CD4-positive, alpha-beta memory T cell (primary cell): ENCODE results near the gene QPCTL. TPM values are rescaled to one million over a fixed set of nuclear protein-coding genes. Genes with fewer than 3 reads are reported as not detected.
"Not testable (repeated sequence)": the region's sequence is repeated elsewhere in the genome, so short reads cannot be mapped to it uniquely, and the experiment has no call there.

ENCODE experiments used
- CTCF ChIA-PET: fragments of 350-600 bp; sonication (Branson Sonifier 250); formaldehyde crosslinking; loops from one replicate; lab custom pipeline; 2021; ENCODE audit warnings: inconsistent platforms; ENCODE audit not compliant: partially characterized antibody; lab: Charles Lee
- POLR2A ChIA-PET: fragments of 350-600 bp; sonication (Branson Sonifier 250); formaldehyde crosslinking; loops from one replicate; lab custom pipeline; 2021; ENCODE audit not compliant: partially characterized antibody; lab: Charles Lee
- DNase-seq, 5 donors: peaks; one replicate each; pipeline versions ENCODE4 v3.0.0 to v3.0.0-alpha.2; 2020 to 2022; ENCODE audit warnings: mixed read lengths in 1 of 5
- H3K27ac ChIP-seq: one replicate; pipeline ENCODE4 v1.7.0; 2013; ENCODE audit warnings: low read depth, low read length
- H3K27me3 ChIP-seq: 2 replicates; pipeline ENCODE4 v1.7.0; 2013; ENCODE audit warnings: mild to moderate bottlenecking, low read length, moderate library complexity; ENCODE audit not compliant: insufficient read depth
- H3K36me3 ChIP-seq: 2 replicates; pipeline ENCODE4 v1.7.0; 2013; ENCODE audit warnings: mild to moderate bottlenecking, low read length, moderate library complexity; ENCODE audit not compliant: insufficient read depth
- H3K4me1 ChIP-seq: 2 replicates; pipeline ENCODE4 v1.7.0; 2013; ENCODE audit warnings: mild to moderate bottlenecking, low read length, moderate library complexity; ENCODE audit not compliant: insufficient read depth
- H3K4me3 ChIP-seq, 2 donors: one replicate each; pipeline ENCODE4 v1.7.0; 2013; ENCODE audit warnings: low read length in 2 of 2, mild to moderate bottlenecking in 1 of 2
- H3K9me3 ChIP-seq, 2 donors: one replicate each; pipeline ENCODE4 v1.7.0; 2013; ENCODE audit warnings: low read length in 2 of 2, control low read depth in 1 of 2; ENCODE audit not compliant: control insufficient read depth in 1 of 2
- H3K27ac Mint-ChIP-seq, 7 donors: one replicate each; pipeline ENCODE4 v1.8.0; 2020 to 2021; ENCODE audit warnings: mixed read lengths in 7 of 7, mild to moderate bottlenecking in 6 of 7, inconsistent platforms in 3 of 7, moderate library complexity in 3 of 7
- H3K27me3 Mint-ChIP-seq, 2 donors: one replicate each; pipeline ENCODE4 v1.8.0; 2020 to 2021; ENCODE audit warnings: mixed read lengths in 2 of 2
- H3K36me3 Mint-ChIP-seq, 2 donors: one replicate each; pipeline ENCODE4 v1.8.0; 2020 to 2021; ENCODE audit warnings: mixed read lengths in 2 of 2, inconsistent platforms in 1 of 2, mild to moderate bottlenecking in 1 of 2
- H3K4me1 Mint-ChIP-seq, 4 donors: one replicate each; pipeline ENCODE4 v1.8.0; 2020 to 2021; ENCODE audit warnings: mixed read lengths in 4 of 4, mild to moderate bottlenecking in 1 of 4
- H3K4me3 Mint-ChIP-seq, 8 donors: one replicate each; pipeline ENCODE4 v1.8.0; 2020 to 2021; ENCODE audit warnings: mixed read lengths in 8 of 8, mild to moderate bottlenecking in 7 of 8, moderate library complexity in 6 of 8, inconsistent platforms in 3 of 8
- H3K9me3 Mint-ChIP-seq, 8 donors: one replicate each; pipeline ENCODE4 v1.8.0; 2020 to 2021; ENCODE audit warnings: mixed read lengths in 8 of 8, mild to moderate bottlenecking in 5 of 8, inconsistent platforms in 3 of 8, moderate library complexity in 1 of 8
- intact Hi-C: fragments of 100-400 bp; cut with micrococcal nuclease; formaldehyde crosslinking; loops from one replicate; pipeline ENCODE4 v1.15.1; 2023
- polyA plus RNA-seq, 2 donors: library from polyadenylated mRNA; unstranded; fragments of 300-500 nt; fragmentation: Illumina TruSeq; gene quantifications; one replicate each; pipeline ENCODE4 v1.2.3, GENCODE V29; 2021
- total RNA-seq, 2 experiments: library from RNA; stranded (reverse); gene quantifications; one replicate each; pipeline ENCODE4 v1.2.3, GENCODE V29; 2021

The QPCTL gene
- total and polyA plus RNA-seq, 4 experiments from 2014 or later: 0.94 to 11.4 (median 6.1) TPM

- Mint-ChIP-seq H3K9me3 (no peaks in the 10 kb centered on the region), H3K4me1 (peaks cover 10 to 26% (median 17%) of the 10 kb centered on the region in 4 donors), H3K36me3 (peaks cover 0 to 2% of the 10 kb centered on the region in 2 donors), H3K27me3 (peaks cover 0 to 8% of the 10 kb centered on the region in 2 donors), H3K27ac (peak overlapping the region in 2 of 7 donors; percentile 31 to 63), H3K4me3 (peak overlapping the region; percentile 65 to 84 (median 77))
- DNase-seq: peak; percentile 42 to 71 (median 46)
- POLR2A ChIA-PET: interaction anchor here (0.8 to 8.6 kb wide), 7 partner anchors 8 to 53 kb away, joined by 3 to 57 read pairs (median 5); partner anchors contain the start of genes GIPR, QPCTL and SNRPD2
- CTCF ChIA-PET: interaction anchor here (1.0 to 7.8 kb wide), 7 partner anchors 11 to 122 kb away, joined by 3 to 110 read pairs (median 5); partner anchors contain the start of genes QPCTL and SNRPD2
- intact Hi-C loops: loop anchor here (1.0 kb wide), 1 partner anchor 15 kb away; the partner anchor contains the start of gene QPCTL
- H3K36me3 ChIP-seq: no peaks in the 10 kb centered on the region
- H3K4me1 ChIP-seq: peaks cover 22% of the 10 kb centered on the region
- no peaks in the 10 kb centered on the region for H3K9me3 ChIP-seq
- H3K27ac ChIP-seq: no peak overlapping the region
- H3K27me3 ChIP-seq: no peaks in the 10 kb centered on the region
- peak overlapping the region in 1 of 2 donors; percentile 55 for H3K4me3 ChIP-seq
These were observed 15.6 kb upstream of the QPCTL start for GRCh38 chr19:45676851-45677263.

GRCh38 chr19:45677351-45678230 lies 14.9 kb upstream of the QPCTL start:
- peak overlapping the region in 1 of 2 donors; percentile 27 for H3K4me3 ChIP-seq
- H3K27ac Mint-ChIP-seq: peak overlapping the region in 6 of 7 donors; percentile 69 to 91 (median 74)
- no peak overlapping the region for H3K27ac ChIP-seq
- no peaks in the 10 kb centered on the region for H3K36me3 ChIP-seq
- ChIA-PET CTCF (interaction anchor here (1.0 to 7.8 kb wide), 7 partner anchors 11 to 121 kb away, joined by 3 to 110 read pairs (median 5); partner anchors contain the start of genes QPCTL and SNRPD2), POLR2A (interaction anchor here (0.7 to 8.6 kb wide), 8 partner anchors 9 to 52 kb away, joined by 3 to 57 read pairs (median 4); partner anchors contain the start of genes GIPR, QPCTL and SNRPD2)
- peaks cover 26% of the 10 kb centered on the region for H3K4me1 ChIP-seq
- H3K9me3 Mint-ChIP-seq: no peaks in the 10 kb centered on the region
- intact Hi-C loops: loop anchor here (1.0 kb wide), 1 partner anchor 15 kb away; the partner anchor contains the start of gene QPCTL
- peaks cover 0 to 7% of the 10 kb centered on the region in 2 donors for H3K27me3 Mint-ChIP-seq
- peak; percentile 60 to 92 (median 78) for DNase-seq
- peaks cover 0 to 5% of the 10 kb centered on the region in 2 donors for H3K36me3 Mint-ChIP-seq
- H3K27me3 ChIP-seq: no peaks in the 10 kb centered on the region
- peaks cover 12 to 28% (median 20%) of the 10 kb centered on the region in 4 donors for H3K4me1 Mint-ChIP-seq
- peak overlapping the region; percentile 83 to 96 (median 88) for H3K4me3 Mint-ChIP-seq
- H3K9me3 ChIP-seq: no peaks in the 10 kb centered on the region

DNA sequence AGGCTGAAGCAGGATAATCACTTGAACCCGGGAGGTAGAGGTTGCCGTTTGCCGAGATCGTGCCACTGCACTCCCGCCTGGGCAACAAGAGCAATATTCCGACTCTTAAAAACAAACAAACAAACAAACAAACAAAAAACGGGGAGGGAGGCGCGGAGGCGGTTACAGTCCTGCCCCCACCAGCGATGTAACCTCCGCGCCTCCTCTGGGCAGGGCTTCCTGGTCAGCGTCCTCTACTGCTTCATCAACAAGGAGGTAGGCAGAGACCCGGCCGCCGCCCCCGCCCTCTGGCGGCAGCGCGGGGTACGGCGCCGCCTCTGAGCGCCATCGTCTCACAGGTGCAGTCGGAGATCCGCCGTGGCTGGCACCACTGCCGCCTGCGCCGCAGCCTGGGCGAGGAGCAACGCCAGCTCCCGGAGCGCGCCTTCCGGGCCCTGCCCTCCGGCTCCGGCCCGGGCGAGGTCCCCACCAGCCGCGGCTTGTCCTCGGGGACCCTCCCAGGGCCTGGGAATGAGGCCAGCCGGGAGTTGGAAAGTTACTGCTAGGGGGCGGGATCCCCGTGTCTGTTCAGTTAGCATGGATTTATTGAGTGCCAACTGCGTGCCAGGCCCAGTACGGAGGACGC lies 11.0 kb upstream of the QPCTL start:
- Mint-ChIP-seq H3K27ac (peak overlapping the region; percentile 57 to 92 (median 78)), H3K4me3 (peak overlapping the region; percentile 78 to 88 (median 86)), H3K36me3 (peaks cover 9 to 26% of the 10 kb centered on the region in 2 donors), H3K4me1 (peaks cover 11 to 30% (median 20%) of the 10 kb centered on the region in 4 donors), H3K27me3 (peaks cover 0 to 5% of the 10 kb centered on the region in 2 donors), H3K9me3 (no peaks in the 10 kb centered on the region)
- Histone ChIP-seq H3K4me3 (peak overlapping the region in 1 of 2 donors; percentile 42), H3K4me1 (peaks cover 24% of the 10 kb centered on the region), H3K27ac (peak overlapping the region; percentile 35), H3K27me3 (no peaks in the 10 kb centered on the region), H3K9me3 (no peaks in the 10 kb centered on the region), H3K36me3 (peaks cover 11% of the 10 kb centered on the region)
- peak; percentile 78 to 89 (median 85) for DNase-seq
- ChIA-PET POLR2A (interaction anchor here (1.1 to 8.6 kb wide), 5 partner anchors 10 to 43 kb away, joined by 3 to 57 read pairs (median 8); partner anchors contain the start of genes EML2, GIPR, QPCTL and SNRPD2), CTCF (interaction anchor here (0.7 to 7.8 kb wide), 17 partner anchors 10 to 225 kb away, joined by 3 to 110 read pairs (median 4); partner anchors contain the start of genes QPCTL, SIX5 and SNRPD2)
- intact Hi-C loops: loop anchor here (1.0 to 5.0 kb wide), 6 partner anchors 11 to 158 kb away; partner anchors contain the start of genes GIPR and QPCTL

DNA sequence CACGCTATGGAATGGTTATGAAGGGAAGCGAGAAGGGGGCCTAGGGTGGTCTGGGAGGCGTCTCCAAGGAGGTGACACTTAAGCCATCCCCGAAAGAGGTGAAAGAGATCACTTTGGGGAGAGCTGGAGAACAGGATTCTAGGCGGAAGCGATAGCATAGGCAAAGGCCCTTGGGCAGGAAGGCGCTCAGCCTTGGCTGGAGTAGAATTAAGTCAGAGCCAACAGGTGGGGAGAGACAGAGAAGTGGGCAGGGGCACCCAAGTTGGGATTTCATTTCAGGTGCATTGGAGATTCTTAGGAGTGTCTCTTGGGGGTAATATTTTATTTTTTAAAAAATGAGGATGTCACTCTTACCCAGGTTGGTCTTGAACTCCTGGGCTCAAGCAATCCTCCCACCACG lies 10.3 kb upstream of the QPCTL start:
- intact Hi-C loops: loop anchor here (5.0 kb wide), 1 partner anchor 35 kb away; no protein-coding TSS in a partner anchor
- H3K9me3 Mint-ChIP-seq: no peaks in the 10 kb centered on the region
- peaks cover 0 to 5% of the 10 kb centered on the region in 2 donors for H3K27me3 Mint-ChIP-seq
- peaks cover 11 to 30% (median 16%) of the 10 kb centered on the region in 4 donors for H3K4me1 Mint-ChIP-seq
- H3K9me3 ChIP-seq: no peaks in the 10 kb centered on the region
- H3K4me3 ChIP-seq: peak overlapping the region in 1 of 2 donors; percentile 31
- peak overlapping the region in 5 of 7 donors; percentile 27 to 88 (median 73) for H3K27ac Mint-ChIP-seq
- H3K4me3 Mint-ChIP-seq: peak overlapping the region in 4 of 8 donors; percentile 6 to 78 (median 43)
- no peaks in the 10 kb centered on the region for H3K27me3 ChIP-seq
- DNase-seq: no peak
- ChIA-PET POLR2A (interaction anchor here (1.3 to 8.6 kb wide), 5 partner anchors 10 to 213 kb away, joined by 3 to 57 read pairs (median 8); partner anchors contain the start of genes GIPR, QPCTL and SNRPD2), CTCF (interaction anchor here (0.8 to 7.8 kb wide), 5 partner anchors 10 to 87 kb away, joined by 3 to 110 read pairs (median 3); partner anchors contain the start of genes QPCTL, SIX5 and SNRPD2)
- H3K4me1 ChIP-seq: peaks cover 20% of the 10 kb centered on the region
- peaks cover 13 to 30% of the 10 kb centered on the region in 2 donors for H3K36me3 Mint-ChIP-seq
- peak overlapping the region; percentile 35 for H3K27ac ChIP-seq
- H3K36me3 ChIP-seq: peaks cover 15% of the 10 kb centered on the region

DNA sequence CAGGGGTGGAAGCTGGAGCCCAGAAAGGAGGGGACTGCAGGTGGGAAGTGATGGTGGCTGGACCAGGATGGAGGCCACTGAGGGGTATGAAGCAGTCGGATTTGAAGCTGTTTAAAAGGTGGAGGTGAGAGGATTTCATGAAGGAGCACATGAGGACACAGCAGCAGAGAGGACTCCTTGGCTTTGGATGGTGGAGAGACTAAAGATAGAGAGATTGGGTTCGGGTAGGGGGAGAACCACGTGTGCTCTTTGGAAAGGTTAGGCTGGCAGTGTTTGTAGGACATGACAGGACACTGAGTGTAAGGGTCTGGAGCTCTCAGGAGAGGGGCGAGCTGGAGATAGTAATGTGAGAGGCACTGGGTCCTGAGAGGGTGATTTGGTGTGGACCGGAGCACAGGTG lies 9.6 kb upstream of the QPCTL start:
- Mint-ChIP-seq H3K27ac (peak overlapping the region in 4 of 7 donors; percentile 24 to 45 (median 30)), H3K4me1 (peaks cover 5 to 23% (median 10%) of the 10 kb centered on the region in 4 donors), H3K27me3 (no peaks in the 10 kb centered on the region), H3K36me3 (peaks cover 14 to 36% of the 10 kb centered on the region in 2 donors), H3K4me3 (peak overlapping the region in 1 of 8 donors; percentile 8), H3K9me3 (no peaks in the 10 kb centered on the region)
- intact Hi-C loops: loop anchor here (5.0 kb wide), 1 partner anchor 34 kb away; no protein-coding TSS in a partner anchor
- Histone ChIP-seq H3K9me3 (no peaks in the 10 kb centered on the region), H3K27ac (no peak overlapping the region), H3K4me3 (no peak overlapping the region), H3K4me1 (peaks cover 13% of the 10 kb centered on the region), H3K27me3 (no peaks in the 10 kb centered on the region), H3K36me3 (peaks cover 23% of the 10 kb centered on the region)
- ChIA-PET CTCF (interaction anchor here (3.9 to 7.8 kb wide), 2 partner anchors 9 to 41 kb away, joined by 22 to 110 read pairs; partner anchors contain the start of genes QPCTL and SNRPD2), POLR2A (interaction anchor here (0.7 to 8.6 kb wide), 4 partner anchors 9 to 214 kb away, joined by 3 to 57 read pairs (median 8); partner anchors contain the start of genes QPCTL and SNRPD2)
- DNase-seq: no peak

GRCh38 chr19:45685045-45685444 lies 7.4 kb upstream of the QPCTL start:
- H3K9me3 ChIP-seq, H3K27ac Mint-ChIP-seq, DNase-seq, H3K27me3 ChIP-seq, H3K27me3 Mint-ChIP-seq, POLR2A ChIA-PET, H3K4me3 ChIP-seq, H3K4me1 ChIP-seq, H3K9me3 Mint-ChIP-seq, H3K27ac ChIP-seq, intact Hi-C loops: not testable (repeated sequence)
- CTCF ChIA-PET: interaction anchor here (1.6 kb wide), 1 partner anchor 9 kb away, joined by 5 read pairs; no protein-coding TSS in a partner anchor
- H3K4me3 Mint-ChIP-seq: peak overlapping the region in 1 of 8 donors; percentile 17
- H3K36me3 Mint-ChIP-seq: peaks cover 19 to 43% of the 10 kb centered on the region in 2 donors
- peaks cover 8 to 26% (median 9%) of the 10 kb centered on the region in 4 donors for H3K4me1 Mint-ChIP-seq
- peaks cover 37% of the 10 kb centered on the region for H3K36me3 ChIP-seq
